PC-9 (cell line): ENCODE measurements around the gene FHL1. TPM values are rescaled to one million over a fixed set of nuclear protein-coding genes. Genes with fewer than 3 reads are reported as not detected.

Experiments used
- BruUV-seq: library from RNA; stranded (reverse); fragments of 400-500 nt; replicated peaks from 2 replicates; lab custom pipeline; 2021; lab: Mats Ljungman, UMichigan
- CTCF ChIA-PET: fragments of 300-600 bp; sonication (Branson Sonifier 250); formaldehyde crosslinking; loops from one replicate; lab custom pipeline; 2022; ENCODE audit warnings: antibody characterized with exemption; lab: Charles Lee
- POLR2A ChIA-PET: fragments of 300-600 bp; sonication (Branson Sonifier 250); formaldehyde crosslinking; loops from one replicate; lab custom pipeline; 2022; ENCODE audit warnings: antibody characterized with exemption; ENCODE audit not compliant: unreplicated experiment; lab: Charles Lee
- DNase-seq, 2 experiments: peaks; one replicate each; pipeline versions ENCODE4 v3.0.0 to v3.0.0-alpha.2; 2015 to 2022; ENCODE audit warnings: mixed read lengths in 1 of 2
- H2AFZ ChIP-seq: fragments of 200-600 bp; sonication (generic); 2 replicates; pipeline ENCODE4 v1.8.1; 2017; ENCODE audit warnings: antibody characterized with exemption
- H3F3A ChIP-seq: fragments of 200-600 bp; sonication (generic); 2 replicates; pipeline ENCODE4 v1.8.1; 2017; ENCODE audit warnings: antibody characterized with exemption, mild to moderate bottlenecking, low read depth; ENCODE audit not compliant: insufficient read depth
- H3K27ac ChIP-seq: fragments of 200-600 bp; sonication (generic); 2 replicates; pipeline ENCODE4 v1.6.1; 2016; ENCODE audit warnings: mixed run types
- H3K27me3 ChIP-seq: fragments of 200-600 bp; sonication (generic); 2 replicates; pipeline ENCODE4 v1.6.1; 2016; ENCODE audit warnings: low read depth, mixed run types; ENCODE audit not compliant: insufficient read depth
- H3K36me3 ChIP-seq: fragments of 200-600 bp; sonication (generic); 2 replicates; pipeline ENCODE4 v1.6.1; 2016; ENCODE audit warnings: low read depth, mixed run types
- H3K4me1 ChIP-seq: fragments of 200-600 bp; sonication (generic); replicated peaks from 2 replicates; pipeline ENCODE4 v1.6.1; 2016; ENCODE audit warnings: mixed run types; ENCODE audit not compliant: insufficient read depth
- H3K4me2 ChIP-seq: fragments of 200-600 bp; sonication (generic); 2 replicates; pipeline ENCODE4 v1.6.1; 2017; ENCODE audit warnings: mixed run types
- H3K4me3 ChIP-seq: fragments of 200-600 bp; sonication (generic); 2 replicates; pipeline ENCODE4 v1.6.1; 2016; ENCODE audit warnings: mixed run types
- H3K79me2 ChIP-seq: fragments of 200-600 bp; sonication (generic); 2 replicates; pipeline ENCODE4 v1.6.1; 2017; ENCODE audit warnings: low read depth, mixed run types
- H3K9me2 ChIP-seq: fragments of 200-600 bp; sonication (generic); 2 replicates; pipeline ENCODE4 v1.8.1; 2017; ENCODE audit warnings: mild to moderate bottlenecking; ENCODE audit not compliant: insufficient read depth
- H3K9me3 ChIP-seq: fragments of 200-600 bp; sonication (generic); 2 replicates; pipeline ENCODE4 v1.8.1; 2016; ENCODE audit warnings: low read depth; ENCODE audit not compliant: insufficient read depth
- H4K20me1 ChIP-seq: fragments of 200-600 bp; sonication (generic); 2 replicates; pipeline ENCODE4 v1.8.1; 2017; ENCODE audit not compliant: insufficient read depth
- EZH2 ChIP-seq: fragments of 200-600 bp; sonication (generic); IDR thresholded peaks from 2 replicates; pipeline ENCODE4 v1.8.0; 2017; ENCODE audit warnings: antibody characterized with exemption, low read depth
- intact Hi-C: fragments of 100-400 bp; cut with micrococcal nuclease; formaldehyde crosslinking; loops from one replicate; pipeline ENCODE4 v1.10.0; 2022; ENCODE audit not compliant: unreplicated experiment
- total RNA-seq: library from RNA; stranded (reverse); gene quantifications from 2 replicates; pipeline ENCODE4 v1.2.3, GENCODE V29; 2021
- TF ChIP-seq, protein P1 (sequence below): fragments of 200-600 bp; sonication (generic); conservative IDR thresholded peaks from 2 replicates; pipeline ENCODE4 v1.6.1; 2017; ENCODE audit warnings: mixed run types, antibody characterized with exemption, mild to moderate bottlenecking, moderate library complexity

The FHL1 gene
- total RNA-seq, 1 experiment from 2014 or later = 0.65 TPM

DNA sequence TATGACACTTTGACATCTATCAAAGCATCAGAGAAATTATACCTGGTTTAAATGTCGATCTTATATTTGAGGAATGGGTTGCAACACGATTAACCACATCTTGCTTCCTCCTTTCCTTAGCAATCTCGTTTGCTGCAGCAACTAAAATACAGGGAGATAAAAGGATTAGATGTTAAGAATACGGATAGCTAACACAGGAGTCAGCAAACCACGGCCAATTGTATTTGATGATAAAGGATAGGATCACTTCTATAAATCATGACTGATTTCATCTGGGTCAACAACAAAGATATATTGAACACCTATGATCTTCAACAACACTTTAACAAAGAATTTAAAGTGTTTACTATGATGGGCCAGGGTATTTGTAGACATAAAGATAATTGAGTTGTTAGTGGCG lies 98.9 kb downstream of the FHL1 start:
- Histone ChIP-seq H3K27ac (no peak overlapping the region), H3K79me2 (peaks cover 19% of the 10 kb centered on the region), H3K36me3 (peaks cover 16% of the 10 kb centered on the region), H3F3A (no peaks in the 10 kb centered on the region), H3K4me1 (peaks cover 12% of the 10 kb centered on the region), H3K4me2 (no peak overlapping the region), H3K9me3 (no peaks in the 10 kb centered on the region), H3K9me2 (no peaks in the 10 kb centered on the region), H4K20me1 (no peaks in the 10 kb centered on the region), H3K27me3 (no peaks in the 10 kb centered on the region), H3K4me3 (no peak overlapping the region), H2AFZ (no peak overlapping the region)
- intact Hi-C loops = no loop called here
- TF ChIP-seq EZH2 = no peak
- TF ChIP-seq, protein P1, sequence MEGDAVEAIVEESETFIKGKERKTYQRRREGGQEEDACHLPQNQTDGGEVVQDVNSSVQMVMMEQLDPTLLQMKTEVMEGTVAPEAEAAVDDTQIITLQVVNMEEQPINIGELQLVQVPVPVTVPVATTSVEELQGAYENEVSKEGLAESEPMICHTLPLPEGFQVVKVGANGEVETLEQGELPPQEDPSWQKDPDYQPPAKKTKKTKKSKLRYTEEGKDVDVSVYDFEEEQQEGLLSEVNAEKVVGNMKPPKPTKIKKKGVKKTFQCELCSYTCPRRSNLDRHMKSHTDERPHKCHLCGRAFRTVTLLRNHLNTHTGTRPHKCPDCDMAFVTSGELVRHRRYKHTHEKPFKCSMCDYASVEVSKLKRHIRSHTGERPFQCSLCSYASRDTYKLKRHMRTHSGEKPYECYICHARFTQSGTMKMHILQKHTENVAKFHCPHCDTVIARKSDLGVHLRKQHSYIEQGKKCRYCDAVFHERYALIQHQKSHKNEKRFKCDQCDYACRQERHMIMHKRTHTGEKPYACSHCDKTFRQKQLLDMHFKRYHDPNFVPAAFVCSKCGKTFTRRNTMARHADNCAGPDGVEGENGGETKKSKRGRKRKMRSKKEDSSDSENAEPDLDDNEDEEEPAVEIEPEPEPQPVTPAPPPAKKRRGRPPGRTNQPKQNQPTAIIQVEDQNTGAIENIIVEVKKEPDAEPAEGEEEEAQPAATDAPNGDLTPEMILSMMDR = no peak
- no TSS peak for BruUV-seq
- ChIA-PET CTCF (no interaction called here), POLR2A (no interaction called here)
- no peak for DNase-seq

DNA sequence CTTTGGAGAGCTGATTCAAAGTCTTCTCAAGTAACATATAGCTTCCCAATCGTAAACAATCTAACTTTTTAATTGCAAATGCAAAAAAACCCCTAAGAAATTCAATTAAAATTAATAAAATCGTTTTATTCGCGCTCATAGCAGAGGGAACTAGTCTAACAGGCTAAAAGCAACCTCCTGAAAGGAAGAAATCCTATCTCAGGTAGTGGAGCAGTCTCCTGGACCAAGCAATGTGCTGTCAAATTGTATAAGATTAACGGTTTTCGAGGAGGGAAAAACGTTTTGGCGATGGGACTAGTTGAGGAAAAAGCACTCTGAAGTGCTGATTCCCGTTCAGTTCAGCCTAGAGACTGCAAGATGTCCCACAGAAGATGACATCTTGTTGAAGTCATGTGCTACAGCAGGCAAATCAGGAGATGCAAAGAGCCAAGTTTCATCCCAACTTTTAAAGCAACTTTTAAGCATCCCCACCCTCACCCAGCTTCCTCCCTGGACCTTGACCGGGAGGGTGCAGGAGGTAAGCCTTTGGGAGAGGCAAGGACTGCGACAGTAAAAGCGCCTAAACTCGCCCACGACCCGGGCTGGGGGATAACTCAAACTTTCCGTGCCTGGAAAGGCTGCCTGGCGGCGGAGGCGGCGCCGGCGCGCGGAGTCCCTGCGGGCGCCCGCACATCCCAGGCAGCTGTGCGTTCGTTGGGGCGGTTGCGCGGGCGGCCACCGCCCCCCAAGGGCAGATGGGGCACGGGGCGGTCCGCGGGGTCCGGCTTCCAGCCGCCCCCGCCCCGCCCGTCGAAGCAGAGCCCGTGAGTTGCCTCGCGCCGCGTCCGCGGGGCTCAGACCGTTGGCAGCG lies 103.1 kb downstream of the FHL1 start:
- Histone ChIP-seq H3F3A (no peaks in the 10 kb centered on the region), H3K27ac (no peak overlapping the region), H3K27me3 (no peaks in the 10 kb centered on the region), H3K4me3 (peak overlapping the region; percentile 76), H3K79me2 (peaks cover 19% of the 10 kb centered on the region), H3K4me1 (peaks cover 17% of the 10 kb centered on the region), H3K36me3 (0 out of 2 replicates have a peak, but pooled peaks cover under 1% of the 10 kb centered on the region), H2AFZ (peak overlapping the region; percentile 94), H3K9me2 (no peaks in the 10 kb centered on the region), H3K4me2 (peak overlapping the region; percentile 83), H4K20me1 (no peaks in the 10 kb centered on the region), H3K9me3 (no peaks in the 10 kb centered on the region)
- ChIA-PET POLR2A (no interaction called here), CTCF (interaction anchor here (0.7 kb wide), 1 partner anchor 104 kb away, joined by 3 read pairs; no protein-coding TSS in a partner anchor)
- intact Hi-C loops = loop anchor here (2.0 kb wide), 1 partner anchor 246 kb away; the partner anchor contains the start of gene HTATSF1
- TSS peak; percentile 53 for BruUV-seq
- no peak for TF ChIP-seq EZH2
- TF ChIP-seq, protein P1 = no peak
- DNase-seq = peak in 1 of 2 experiments; percentile 12

DNA sequence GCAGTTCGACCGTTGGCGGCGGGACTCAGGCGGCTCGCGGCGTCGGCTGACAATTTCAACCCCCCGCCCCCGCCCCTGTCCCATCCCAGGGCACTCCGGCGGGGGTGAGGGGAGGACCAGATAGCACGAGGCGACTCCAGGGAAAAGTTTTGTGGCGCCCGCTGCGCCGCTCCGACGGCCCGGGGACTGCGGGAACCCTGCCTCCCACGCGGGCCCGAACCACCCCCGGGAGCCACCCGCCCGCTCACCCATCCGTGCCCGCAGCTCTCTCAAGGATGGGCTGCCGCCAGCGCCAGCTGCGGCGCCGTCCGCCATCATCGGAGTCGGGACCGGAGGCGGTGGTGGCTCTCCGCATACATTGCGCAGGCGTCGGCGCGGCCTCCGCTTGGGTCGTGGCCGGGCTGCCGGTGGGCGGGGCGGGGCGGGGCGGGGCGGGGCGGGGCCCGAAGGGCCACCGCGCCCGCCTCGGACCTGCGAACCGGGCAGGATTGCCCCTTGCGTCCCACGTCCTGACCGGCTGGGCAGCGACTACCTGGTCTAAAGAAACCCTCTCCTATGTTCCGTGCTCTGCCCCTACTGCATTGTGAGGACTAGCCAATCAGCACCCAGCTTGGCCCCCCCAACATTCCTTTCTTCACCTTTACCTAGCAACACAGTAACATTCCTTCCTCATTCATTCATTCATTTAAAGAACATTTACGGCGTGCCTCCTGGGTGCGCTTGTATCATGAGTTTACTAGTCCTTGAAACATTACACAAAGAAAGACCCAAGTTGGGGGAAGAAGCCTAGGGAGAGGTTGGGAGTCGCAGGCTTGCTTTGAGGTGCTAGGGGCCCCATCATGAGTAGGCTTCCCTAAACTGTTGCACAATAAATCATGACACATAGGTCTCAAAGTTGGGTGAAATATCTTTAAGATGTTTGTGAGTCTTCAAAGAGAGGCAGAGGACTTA lies 104.0 kb downstream of the FHL1 start, which contains the start of gene MAP7D3:
Gene MAP7D3, minus strand, starts transcription at position 360 of the 951 bp plus-strand sequence. Its CDS starts 42 bp downstream, at position 318.
- no peaks in the 10 kb centered on the region for H3F3A ChIP-seq
- intact Hi-C loops = loop anchor here (2.0 kb wide), 1 partner anchor 245 kb away; the partner anchor contains the start of gene HTATSF1
- no peak for TF ChIP-seq EZH2
- TF ChIP-seq, protein P1 = no peak
- H3K9me2 ChIP-seq = no peaks in the 10 kb centered on the region
- peak within 1 kb of the TSS; percentile 47 for H3K27ac ChIP-seq
- H3K9me3 ChIP-seq = no peaks in the 10 kb centered on the region
- CTCF ChIA-PET = no interaction called here
- DNase-seq = peak; percentile 63 to 73
- H3K4me1 ChIP-seq = peaks cover 17% of the 10 kb centered on the region
- peak within 1 kb of the TSS; percentile 83 for H3K4me2 ChIP-seq
- no TSS peak for BruUV-seq
- H2AFZ ChIP-seq = peak within 1 kb of the TSS; percentile 94
- POLR2A ChIA-PET = no interaction called here
- no peaks in the 10 kb centered on the region for H3K27me3 ChIP-seq
- no peaks in the 10 kb centered on the region for H3K36me3 ChIP-seq
- no peaks in the 10 kb centered on the region for H4K20me1 ChIP-seq
- peak within 1 kb of the TSS; percentile 76 for H3K4me3 ChIP-seq
- H3K79me2 ChIP-seq = peaks cover 19% of the 10 kb centered on the region
